HG02610 (cell line): Measurements from ENCODE around the gene NEMP2.
"Not testable (repeated sequence)": the region's sequence is repeated elsewhere in the genome, so short reads cannot be mapped to it uniquely, and the experiment has no call there.

Source experiments
- ATAC-seq: cut with Tn5 transposase; IDR thresholded peaks from one replicate; pipeline ENCODE4 v1.9.1; 2021; ENCODE audit warnings: mild to moderate bottlenecking, moderate library complexity; ENCODE audit not compliant: unreplicated experiment

Gene NEMP2

DNA sequence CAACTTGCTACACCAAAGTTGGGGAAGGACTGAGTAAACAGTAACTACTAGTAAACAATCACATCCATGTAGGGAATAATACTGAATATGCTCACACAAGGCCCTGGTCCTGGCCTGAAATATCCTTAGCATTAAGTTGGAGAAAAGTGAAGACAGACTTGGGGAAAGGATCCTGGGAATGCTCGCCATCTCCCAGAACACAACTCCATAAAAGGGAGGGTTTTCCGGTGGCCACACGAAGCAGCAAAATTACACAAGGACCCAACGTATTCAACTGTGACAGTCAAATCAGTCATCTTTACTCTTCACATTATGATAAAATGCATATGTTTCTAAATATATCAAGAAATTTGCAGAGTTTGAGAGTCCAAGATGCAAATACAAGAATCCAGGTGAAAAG is 7.3 kb downstream of the NEMP2 start:
- ATAC-seq = no peak

- ATAC-seq = no peak
These were observed 8.3 kb downstream of the NEMP2 start for GRCh38 chr2:190526105-190526750.

GRCh38 chr2:190524928-190525327 is 9.6 kb downstream of the NEMP2 start:
- peak; percentile 38 for ATAC-seq

GRCh38 chr2:190519975-190520767 is 14.4 kb downstream of the NEMP2 start:
- no peak for ATAC-seq

GRCh38 chr2:190517468-190517867 is 17.1 kb downstream of the NEMP2 start:
- ATAC-seq = no peak

DNA sequence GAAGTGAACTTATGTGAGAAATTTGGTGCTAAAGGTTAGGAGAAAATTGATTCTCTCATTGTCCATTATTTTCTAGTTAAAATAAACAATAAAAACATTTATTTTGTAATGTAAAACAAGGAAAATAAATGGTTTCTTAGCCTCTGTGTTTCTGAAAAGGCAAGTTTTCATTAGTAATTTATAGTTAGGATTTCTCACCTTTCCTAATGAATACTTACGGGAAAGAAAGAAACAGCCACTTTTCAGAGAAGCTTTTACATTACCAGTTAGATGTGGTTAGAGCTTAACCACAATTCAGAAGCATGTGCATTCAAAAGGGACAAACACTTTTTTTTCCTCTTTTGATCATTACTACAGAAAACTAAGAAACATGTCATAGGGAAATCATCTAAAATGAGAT is 18.8 kb downstream of the NEMP2 start:
- peak; percentile 68 for ATAC-seq

DNA sequence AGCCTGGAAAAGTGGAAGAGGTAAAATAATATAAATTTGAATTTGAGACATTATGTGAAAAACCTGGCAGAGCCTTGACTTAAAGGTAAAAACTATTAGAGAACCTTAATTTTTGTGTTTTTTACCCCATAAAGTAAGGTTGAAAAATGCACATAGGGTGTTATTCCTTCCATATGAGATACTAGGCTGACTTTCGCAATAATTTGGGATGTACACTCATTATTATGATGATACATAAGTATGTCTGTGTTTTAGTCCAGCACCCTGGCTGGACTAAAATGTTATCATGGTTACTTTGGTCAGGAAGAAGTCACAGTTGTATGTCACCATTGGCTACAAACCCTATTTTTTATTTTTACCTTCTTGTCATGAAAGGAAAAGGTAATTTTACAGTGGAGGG is 19.8 kb downstream of the NEMP2 start:
- ATAC-seq = no peak

- no peak for ATAC-seq
These were observed 20.6 kb downstream of the NEMP2 start for GRCh38 chr2:190513877-190514276.

- no peak for ATAC-seq
These were observed 21.9 kb downstream of the NEMP2 start for GRCh38 chr2:190512539-190513095.

- ATAC-seq = no peak
These were observed 23.4 kb downstream of the NEMP2 start for GRCh38 chr2:190511104-190511503.

DNA sequence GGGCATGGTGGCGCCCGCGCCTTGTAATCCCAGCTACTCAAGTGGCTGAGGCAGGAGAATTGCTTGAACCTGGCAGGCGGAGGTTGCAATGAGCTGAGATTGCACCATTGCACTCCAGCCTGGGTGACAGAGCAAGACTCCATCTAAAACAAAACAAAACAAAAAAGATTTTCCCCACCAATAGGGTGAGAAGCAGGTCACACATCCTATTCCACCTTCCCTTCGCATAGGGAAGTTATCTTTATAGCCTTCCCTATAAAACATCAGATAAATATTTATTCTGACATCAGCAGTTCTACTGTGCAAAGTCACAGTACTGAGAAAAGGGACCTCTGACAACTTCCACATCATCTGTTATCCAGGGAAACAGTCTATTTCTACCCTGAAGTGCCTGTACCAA is 24.6 kb downstream of the NEMP2 start:
- not testable (repeated sequence) for ATAC-seq

DNA sequence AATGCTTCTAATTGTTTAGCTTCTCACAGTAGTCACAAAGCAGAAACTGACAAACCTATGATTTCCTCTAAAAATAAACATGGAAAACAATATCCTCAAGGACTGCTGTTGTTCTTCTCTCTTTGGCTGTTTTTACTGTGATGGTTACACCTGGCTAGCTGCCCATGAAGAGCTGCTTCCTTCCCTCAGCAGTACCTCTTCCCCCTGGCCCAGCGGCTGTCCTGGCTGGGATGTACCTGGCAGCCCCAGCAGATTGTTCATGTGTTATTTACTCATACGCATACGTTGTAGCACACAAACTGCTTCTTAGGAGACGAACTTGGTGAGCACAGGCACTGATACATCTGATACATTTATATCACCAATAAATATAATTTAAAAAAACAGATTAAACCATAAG is 27.4 kb downstream of the NEMP2 start:
- no peak for ATAC-seq

DNA sequence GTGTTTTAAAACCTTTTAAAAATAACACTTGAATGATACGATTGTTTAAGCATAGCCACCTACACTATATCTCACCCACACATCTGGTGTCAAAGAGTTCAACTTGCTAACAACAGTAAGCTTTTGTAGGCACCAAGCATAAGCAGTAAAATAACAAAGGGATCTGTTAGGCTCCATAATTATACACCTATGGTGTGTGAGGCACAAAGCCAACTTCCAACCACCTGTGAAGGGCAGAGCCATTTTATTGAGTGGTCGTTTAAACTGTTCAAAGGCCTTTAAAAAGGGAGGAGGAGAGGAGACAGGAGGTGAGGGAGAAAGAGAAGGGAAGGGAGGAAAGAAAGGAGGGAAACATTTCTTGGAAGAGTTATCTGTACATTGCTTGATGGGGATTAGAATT is 27.9 kb downstream of the NEMP2 start:
- no peak for ATAC-seq

- ATAC-seq = no peak
These were observed 28.8 kb downstream of the NEMP2 start for GRCh38 chr2:190505696-190506095.

- no peak for ATAC-seq
These were observed 29.6 kb downstream of the NEMP2 start for GRCh38 chr2:190504912-190505311.

GRCh38 chr2:190503088-190503487 is 31.4 kb downstream of the NEMP2 start:
- ATAC-seq = no peak

- ATAC-seq = peak; percentile 63
These were observed 32.7 kb downstream of the NEMP2 start for GRCh38 chr2:190501702-190502407.

DNA sequence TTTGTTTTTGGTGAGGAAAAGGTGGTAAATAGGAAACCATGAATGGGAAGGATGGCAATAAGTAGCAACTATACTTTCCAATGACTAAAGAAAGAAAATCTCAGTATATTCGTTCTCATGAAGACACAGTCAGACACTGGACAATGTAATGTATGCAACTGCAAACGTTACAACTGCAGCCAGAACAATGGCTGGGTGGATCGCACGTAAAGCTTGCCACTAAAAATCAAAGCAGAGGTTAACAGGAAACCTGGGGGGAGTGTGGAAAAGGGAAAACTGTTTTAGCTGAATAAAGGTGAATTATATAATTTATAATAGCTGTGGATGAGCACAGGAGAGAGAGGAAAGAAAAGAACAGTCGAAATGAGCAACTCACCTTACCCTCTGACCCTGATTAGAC is 33.3 kb downstream of the NEMP2 start:
- no peak for ATAC-seq

DNA sequence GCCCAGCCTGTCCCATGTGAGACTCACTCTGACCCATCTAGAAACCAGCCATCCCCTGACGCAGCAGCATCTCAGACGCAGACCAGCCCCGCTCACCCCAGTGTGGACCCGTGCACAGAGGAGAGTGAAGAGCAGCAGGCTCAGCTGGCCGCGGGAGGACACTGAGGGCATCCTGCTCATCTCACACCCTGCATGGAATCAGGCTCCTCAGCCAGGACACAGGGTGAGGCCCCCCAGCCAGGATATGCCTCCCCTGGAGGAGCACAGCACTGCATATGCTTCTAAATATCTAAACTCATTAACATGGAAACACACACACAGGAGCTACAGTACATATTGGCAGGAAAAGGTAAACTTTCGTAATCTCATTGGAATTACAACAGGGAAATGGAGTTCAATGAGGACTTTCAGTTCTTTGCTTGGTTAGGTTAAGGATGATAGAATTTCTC is 34.4 kb downstream of the NEMP2 start:
- no peak for ATAC-seq

- no peak for ATAC-seq
These were observed 35.2 kb downstream of the NEMP2 start for GRCh38 chr2:190499273-190499672.

DNA sequence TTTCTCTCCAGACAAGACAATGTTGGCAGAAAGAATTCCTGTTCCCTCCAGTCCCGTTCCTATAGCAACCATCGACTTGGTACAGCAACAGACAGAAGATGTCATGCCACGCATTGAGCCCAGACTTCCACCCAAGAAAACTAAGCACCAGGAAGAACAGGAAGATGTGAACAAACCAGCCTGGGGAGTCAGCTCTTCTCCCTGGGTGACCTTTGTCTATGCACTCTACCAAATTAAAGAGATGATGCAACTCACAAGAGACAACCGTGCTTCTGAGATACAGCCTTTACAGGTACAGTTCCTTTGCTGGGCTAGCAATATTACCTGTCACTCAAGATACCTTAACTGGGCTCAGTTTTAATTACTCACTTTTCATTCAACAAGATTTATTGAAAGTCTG is 37.1 kb downstream of the NEMP2 start:
- no peak for ATAC-seq
